GM23248 (cell line): Measurements from ENCODE around the gene C19orf12.

Source experiments
- EZH2 ChIP-seq: fragments of 200-600 bp; sonication (generic); IDR thresholded peaks from 2 replicates; pipeline ENCODE4 v1.6.1; 2018; ENCODE audit warnings: antibody characterized with exemption, mild to moderate bottlenecking; ENCODE audit not compliant: insufficient read depth, poor library complexity, severe bottlenecking
- EZH2phosphoT487 ChIP-seq: fragments of 200-600 bp; sonication (generic); IDR thresholded peaks from 2 replicates; pipeline ENCODE4 v1.6.1; 2018; ENCODE audit warnings: antibody characterized with exemption, moderate library complexity, mild to moderate bottlenecking, low read depth; ENCODE audit not compliant: insufficient read depth

- TF ChIP-seq EZH2 (no peak), EZH2phosphoT487 (no peak)
Observed at GRCh38 chr19:29753934-29754305, 38.9 kb upstream of the C19orf12 start.
